ENCODE results near the gene CAMTA1.
"Not testable (repeated sequence)": the region's sequence is repeated elsewhere in the genome, so short reads cannot be mapped to it uniquely, and the experiment has no call there.

CAMTA1 gene

DNA sequence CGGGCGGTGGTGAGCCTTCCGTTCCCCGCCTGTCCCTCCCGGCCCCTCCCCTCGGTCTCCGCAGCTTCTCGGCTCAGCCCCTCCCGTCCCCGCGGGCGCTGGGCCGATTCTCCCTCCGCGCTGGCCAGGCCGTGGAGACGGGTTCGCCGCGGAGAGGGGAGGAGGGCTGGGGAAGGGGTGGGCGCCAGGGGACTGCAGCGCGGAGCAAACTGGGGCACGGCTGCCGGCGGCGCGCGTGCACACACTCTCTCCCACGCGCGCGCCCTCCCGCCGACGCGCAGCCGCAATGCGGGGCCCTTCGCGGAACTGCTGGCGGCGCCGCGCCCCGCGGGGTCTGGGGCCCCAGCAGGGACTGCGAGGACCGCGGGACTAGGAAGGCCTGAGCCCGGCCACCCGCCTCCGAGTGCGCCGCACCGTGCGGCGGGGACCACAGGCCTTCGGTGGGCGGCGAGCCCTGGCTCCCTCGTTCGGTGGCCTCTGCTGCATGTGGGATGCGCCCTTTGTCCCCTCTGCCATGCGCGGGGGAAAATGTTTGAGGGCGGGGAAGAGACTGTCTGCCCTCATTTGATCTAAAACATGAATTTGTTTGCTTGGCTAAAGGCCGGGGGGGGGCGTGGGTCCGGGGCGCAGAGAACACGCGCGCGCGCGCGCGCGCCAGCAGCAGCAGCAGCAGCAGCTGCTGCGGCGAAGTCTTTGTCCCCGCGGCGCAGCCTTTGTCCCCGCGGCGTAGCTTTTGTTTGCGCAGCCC is 895.1 kb downstream of the CAMTA1 start:
- peak; percentile 42 to 62 for DNase-seq

DNA sequence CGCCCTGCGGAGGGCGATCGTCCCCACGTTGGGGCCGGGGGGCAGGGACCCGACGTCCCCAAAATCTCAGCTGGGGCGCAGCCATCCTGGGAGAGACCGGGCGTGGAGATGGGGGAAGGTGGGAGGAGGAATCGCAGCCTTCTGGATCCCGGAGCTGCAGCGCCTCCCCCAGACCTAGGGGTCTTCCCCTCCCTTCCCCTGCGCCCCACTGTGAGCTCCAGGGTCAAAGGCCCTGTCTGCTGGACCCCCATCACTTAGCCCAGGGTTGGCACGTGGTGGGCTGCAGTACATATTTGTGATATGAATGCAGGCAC is 895.7 kb downstream of the CAMTA1 start:
- no peak for DNase-seq

DNA sequence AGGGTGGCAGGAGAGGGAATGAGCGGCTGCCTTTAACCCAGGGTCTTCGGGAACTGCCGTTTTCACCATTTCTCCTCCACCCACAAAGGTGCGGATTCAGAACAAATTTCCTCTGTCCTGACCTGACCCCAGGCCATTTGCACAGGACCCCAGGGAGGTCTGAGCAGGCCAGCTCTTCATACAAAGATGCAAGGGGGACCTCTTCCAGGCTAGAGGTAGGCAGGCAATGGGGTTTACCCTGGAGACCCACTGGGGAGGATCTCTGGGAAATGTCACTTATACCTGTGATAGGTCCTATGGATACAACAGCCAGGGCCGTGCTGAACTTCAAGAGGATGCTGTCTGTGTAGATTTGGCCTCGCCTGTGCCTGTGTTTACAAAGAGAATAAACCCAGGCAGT is 896.1 kb downstream of the CAMTA1 start:
- DNase-seq, result no peak

DNA sequence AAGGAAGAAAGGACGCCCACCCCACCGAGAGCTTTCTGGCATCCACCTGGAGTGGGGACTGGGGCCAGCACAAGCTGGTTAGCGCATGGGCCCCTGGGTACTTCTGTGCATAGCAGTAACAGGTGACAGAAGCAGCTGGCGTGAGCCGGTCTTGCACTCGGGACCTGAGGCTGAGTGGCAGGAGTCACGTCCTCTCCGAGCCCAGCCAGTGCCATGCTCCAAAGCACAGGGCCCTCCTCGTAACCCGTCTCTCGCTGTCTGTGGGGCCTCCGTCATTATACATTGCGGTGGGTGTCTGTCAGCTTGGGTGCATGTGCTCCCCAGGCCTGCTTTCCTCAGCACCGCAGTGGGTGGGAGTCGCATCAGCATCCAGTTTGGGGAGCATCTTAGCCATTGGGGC is 898.3 kb downstream of the CAMTA1 start:
- DNase-seq, result no peak

DNA sequence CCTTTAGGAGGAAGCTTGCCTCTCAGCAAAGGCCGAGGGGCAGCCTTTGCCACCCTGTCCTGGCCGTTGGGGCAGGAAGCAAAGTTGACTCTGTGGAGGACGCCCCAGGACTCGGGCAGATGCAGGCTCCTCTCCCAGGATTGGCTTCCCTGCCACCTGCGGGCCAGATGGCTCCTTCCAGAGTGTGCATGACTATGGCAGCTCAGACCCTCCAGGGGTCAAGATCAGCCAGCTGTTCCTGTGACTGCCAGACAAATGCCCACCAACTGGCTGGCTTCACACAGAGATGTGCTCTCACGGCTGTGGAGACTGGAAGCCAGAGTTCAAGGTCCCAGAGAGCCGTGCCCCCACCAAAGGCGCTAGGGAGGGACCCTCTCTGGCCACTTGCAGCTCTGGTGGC is 898.9 kb downstream of the CAMTA1 start:
- DNase-seq, result no peak

DNA sequence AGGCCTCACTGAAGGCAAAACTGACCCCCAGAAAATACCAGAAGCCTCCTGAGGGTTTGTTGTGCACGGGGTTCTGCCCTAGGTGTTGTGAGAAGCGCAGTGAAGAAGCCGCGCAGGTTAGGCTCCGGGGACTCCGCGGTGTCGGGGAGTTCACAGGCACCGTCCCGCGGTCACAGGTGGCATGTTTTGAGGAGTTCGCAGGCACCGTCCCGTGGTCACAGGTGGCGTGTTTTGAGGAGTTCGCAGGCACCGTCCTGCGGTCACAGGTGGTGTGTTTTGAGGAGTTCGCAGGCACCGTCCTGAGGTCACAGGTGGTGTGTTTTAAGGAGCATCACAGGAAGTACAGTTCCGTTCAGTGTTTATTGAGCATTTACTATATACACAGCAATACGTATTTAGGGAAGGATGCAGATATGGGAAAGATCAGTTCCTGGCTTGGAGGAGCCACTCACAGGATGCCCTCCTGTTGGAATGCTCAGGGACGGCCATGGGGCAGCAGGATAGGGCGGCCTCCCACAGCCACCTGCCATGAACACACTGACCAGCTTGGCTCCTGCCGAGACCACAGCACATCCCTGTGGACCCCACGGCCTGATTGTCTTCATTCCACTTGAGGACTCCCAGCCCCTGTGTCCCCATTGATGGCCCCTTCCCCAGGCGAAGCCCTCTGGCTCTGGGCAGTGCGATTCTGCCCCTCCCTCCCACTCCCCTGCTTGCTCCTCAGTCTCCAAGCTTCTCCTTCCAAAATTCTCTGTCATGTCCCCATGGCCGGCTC is 899.8 kb downstream of the CAMTA1 start:
- no peak for DNase-seq

DNA sequence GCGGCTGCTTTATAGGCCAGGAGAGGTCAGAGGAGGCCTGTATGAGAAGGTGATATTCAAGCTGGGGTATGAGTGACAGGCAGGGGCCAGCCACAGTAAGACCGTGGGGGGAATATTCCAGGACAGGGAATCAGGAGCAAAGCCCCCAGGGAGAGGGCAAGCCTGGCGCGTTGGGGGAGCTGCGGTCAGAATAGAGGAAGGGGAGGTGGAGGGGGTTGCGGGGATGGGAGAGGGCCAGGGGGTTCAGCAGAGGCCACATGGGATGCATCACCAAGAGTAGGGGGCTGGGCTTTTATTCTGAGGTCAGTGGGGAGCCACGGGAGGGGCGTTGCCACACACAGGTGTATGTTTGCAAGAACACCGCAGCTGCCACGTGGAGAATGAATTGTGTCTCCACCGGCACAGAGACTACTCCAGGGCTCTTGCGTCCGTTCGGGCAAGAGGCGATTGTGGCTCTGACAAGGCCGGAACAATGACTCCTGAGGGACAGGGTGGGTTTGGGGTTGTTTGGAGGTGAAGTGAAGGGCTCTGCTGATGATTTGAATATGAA is 901.1 kb downstream of the CAMTA1 start:
- DNase-seq, result no peak

DNA sequence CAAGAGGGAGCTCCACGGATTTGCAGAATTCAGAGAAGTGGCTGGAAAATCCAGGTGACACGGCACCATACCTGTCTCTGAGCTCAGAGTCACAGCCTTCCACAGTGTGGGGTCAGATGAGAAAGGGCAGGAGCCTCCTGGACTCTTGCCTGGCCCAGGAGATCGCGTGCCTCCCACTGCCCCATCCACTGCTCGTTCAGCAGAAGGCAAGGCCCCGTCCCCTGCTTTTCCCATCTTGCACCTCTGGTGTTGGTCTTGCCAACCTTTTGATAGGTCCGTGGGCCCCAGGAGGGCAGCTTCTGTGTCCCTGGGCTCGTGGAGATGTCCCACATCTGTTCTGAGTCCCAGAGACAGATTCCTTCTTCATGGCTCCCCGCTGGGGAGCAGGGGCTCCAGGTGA is 902.2 kb downstream of the CAMTA1 start:
- no peak for DNase-seq

DNA sequence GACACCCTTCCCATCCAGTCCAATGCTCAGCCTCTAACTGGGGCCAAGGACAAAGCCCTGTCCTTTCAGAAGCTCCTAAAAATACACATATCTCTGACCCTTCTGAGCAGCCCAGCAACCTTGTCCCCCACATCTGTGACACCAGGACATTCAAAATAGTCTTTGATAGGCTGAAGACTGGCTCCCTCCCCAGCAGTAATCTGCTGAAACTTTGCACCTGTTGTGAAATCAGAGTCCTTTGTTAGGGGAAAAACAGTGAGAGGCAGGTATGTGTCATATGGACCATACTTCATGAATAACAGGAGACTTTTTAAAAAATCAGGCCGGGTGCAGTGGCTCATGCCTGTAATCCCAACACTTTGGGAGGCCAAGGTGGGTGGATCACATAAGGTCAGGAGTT is 903.4 kb downstream of the CAMTA1 start:
- no peak for DNase-seq

DNA sequence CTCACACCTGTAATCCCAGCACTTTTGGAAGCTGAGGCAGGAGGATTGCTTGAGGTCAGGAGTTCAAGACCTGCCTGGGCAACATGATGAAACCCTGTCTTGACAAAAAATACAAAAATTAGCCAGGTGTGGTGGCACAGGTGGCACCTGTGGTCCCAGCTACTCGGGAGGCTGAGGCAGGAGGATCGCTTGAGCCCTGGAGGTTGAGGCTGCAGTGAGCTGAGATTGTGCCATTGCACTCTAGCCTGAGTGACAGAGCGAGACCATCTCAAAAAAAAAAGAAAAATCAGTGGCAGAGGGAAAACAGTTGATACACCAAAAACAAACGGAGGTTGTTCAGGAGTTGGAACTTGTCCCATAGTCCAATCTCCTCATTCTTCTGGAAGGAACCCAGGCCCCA is 904.1 kb downstream of the CAMTA1 start:
- DNase-seq, result not testable (repeated sequence)

DNA sequence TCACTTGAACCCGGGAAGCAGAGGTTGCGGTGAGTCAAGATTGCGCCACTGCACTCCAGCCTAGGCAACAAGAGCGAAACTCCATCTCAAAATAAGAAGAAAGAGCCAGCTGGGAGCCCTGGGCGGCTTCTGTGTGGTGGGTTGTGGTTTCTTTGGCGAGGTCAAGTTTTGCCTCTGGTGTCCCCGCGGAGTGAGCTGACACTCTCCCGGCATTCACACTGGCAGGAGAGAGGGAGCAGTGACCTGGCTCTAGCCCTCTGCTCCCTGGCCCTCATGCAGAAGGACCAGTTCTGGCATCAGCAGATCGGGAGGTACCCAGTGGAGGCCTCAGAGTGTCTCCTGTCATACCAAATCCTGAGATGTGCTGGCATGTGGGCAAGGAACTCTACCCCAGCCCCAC is 904.8 kb downstream of the CAMTA1 start:
- no peak for DNase-seq

DNA sequence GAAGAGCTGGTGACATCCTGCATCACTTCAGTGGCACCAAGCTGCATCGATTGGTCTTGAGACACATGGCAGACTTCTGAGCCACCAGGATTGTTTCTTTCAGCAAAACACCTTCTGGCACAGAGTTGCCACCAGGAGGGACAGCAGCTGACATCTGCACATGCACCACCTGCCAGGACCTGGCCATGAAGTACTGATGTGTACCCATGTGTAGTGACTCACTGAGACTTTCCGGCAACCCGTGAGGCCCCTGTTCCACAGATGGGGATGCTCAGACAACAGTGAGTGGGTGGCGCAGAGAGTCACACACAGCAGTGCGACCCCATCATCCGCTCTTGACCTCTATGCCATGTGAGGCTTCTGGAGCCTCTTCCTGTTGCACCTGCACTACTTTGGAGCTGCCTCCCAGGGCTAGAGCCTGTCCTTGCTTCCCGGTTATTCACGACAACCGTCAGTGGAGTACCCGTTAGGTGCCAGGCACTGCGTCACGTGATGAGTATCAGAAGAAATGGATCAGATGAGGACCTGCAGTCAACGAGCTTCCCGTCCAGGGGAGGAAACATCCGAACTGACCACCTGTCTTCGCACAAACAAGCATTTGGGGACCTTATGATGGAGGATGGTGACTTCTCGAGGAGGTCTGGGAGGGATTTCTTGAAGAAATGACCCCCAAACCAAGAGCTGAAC is 905.4 kb downstream of the CAMTA1 start:
- no peak for DNase-seq

DNA sequence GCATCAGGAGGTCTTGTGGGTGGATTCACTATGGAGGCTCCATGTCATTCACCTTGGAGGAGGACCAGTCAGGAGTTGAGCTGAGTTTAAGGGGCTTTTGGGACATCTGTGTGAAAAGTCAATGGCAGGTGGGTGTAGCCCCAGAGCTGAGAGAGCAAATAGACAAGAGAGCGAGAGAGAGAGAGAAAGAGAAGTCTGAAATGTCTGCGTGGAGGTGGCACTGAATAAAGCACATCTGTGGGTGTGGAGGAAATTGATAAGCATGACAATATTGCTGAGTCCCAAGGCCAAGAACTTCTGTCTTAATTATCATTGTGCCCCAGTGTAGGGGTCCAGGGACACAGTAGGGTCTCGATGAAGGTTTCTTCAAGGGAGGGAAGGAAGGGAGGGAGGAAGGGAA is 906.3 kb downstream of the CAMTA1 start:
- DNase-seq, result no peak

DNA sequence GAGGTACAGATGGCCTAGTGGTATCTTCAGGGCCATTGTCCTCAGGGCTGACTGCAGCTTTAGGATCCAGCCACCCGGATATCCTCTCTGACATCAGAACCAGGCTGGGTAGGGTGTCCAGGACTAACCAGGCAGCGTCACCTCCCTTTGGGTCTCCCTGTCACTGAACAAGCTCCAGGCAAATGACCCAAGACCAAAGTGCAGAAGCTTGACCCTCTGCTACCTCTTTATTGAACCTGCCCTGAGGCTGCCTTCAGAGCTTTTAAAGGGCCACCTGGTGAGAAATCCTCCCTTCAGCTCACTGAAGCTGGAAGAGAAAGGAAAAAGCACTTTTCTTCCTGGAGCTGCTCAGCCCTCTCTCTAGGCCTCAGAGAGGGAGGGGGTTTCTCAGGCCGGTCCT is 906.8 kb downstream of the CAMTA1 start:
- no peak for DNase-seq

DNA sequence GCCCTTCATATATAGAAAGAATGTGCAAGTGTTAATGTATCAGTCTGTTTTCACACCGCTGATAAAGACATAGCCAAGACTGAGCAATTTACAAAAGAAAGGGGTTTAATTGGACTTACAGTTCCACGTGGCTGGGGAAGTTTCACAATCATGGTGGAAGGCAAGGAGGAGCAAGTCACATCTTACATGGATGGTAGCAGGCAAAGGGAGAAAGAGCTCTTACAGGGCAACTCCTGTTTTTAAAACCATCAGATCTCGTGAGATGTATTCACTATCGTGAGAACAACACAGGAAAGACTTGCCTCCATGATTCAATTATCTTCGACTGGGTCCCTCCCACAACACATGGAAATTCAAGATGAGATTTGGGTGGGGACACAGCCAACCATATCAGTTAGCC is 907.8 kb downstream of the CAMTA1 start:
- not testable (repeated sequence) for DNase-seq

DNA sequence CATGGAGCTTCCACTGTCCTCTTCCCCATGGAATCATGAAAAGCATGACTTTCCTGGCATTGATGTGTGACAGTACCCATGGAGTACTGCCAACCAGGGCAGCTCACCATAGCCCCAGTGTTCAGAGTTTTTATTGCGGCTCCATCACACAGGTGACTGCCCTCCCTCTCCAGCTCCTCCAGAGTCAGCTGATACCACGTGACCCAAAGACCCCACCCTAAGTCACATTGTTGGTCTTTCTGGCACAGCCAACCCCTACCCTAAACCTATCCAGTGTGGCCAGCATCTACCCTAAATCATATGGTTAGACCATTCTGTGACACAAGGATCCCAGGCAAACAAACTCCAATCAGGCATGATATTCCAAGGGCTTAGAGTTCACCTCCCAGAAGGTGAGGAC is 908.4 kb downstream of the CAMTA1 start:
- no peak for DNase-seq

DNA sequence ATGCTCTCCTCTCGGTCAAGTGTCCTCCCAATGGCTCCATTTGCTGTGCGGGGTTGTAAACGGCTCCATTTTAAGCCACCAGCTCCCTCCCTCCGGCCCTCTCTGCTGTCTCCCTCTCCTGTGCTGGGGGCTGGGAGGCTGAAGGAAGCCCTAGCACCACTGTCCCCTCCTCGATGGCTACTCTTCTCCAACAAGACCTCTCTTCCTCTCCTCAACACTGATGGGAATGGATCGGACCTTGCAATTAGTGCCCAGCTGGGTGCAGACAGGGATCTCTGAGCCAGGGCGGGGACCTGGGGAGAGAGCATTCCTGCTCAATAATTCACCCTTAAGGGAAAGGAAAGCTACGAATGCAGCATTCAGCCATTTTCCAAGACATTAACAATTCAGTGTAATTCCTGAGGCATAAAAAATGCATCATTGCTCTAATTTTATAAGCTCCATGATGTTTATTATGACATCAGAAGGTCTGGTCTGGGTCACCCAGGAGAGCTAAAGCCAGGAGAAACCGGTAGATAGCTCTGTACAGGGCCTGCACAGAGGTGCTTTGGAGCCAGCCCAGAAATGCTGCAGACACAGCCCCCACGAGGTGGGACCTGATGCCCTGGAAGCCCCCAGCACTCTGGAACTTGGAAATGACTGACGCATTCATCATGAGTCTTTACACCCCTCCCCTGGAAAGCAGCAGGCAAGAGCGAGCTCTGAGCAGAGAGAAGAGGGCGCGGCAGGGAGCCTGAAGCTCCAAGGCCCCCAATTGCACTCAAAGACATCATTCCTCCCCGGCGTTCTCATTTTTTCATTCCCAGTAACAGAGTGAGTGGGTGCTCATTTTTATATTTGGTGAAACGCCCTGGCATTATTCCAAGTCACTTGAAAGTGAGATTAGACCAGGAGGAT is 909.6 kb downstream of the CAMTA1 start:
- DNase-seq, result no peak

DNA sequence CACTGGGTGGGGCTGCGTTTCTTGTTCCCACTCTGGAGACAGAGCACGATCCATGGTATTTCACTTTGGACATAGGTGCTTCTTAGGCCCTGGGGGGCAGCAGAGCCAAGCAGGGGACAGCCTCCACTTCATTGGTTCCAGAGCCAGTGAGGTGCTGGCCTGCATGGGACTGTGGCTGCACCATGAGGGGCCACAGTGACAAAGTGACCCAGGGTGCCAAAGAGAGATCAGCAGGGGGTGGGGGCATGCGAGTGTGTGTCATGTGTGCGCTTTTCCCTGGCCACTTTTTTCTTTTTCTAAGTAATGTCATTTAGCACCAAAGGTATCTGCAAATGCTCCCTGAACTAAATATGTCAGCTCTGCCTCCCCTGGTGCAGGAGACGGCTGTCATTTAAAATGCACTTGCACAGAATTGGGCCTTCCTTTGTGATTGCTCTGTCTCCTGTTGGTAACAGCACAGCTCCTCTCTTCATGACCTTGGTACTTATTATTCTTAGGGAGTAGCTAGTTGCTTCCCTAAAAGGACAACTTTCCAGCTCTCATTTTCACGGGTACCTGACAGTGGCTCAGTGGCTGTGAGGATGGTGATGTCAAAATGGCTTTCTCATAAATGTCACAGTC is 910.4 kb downstream of the CAMTA1 start:
- no peak for DNase-seq

DNA sequence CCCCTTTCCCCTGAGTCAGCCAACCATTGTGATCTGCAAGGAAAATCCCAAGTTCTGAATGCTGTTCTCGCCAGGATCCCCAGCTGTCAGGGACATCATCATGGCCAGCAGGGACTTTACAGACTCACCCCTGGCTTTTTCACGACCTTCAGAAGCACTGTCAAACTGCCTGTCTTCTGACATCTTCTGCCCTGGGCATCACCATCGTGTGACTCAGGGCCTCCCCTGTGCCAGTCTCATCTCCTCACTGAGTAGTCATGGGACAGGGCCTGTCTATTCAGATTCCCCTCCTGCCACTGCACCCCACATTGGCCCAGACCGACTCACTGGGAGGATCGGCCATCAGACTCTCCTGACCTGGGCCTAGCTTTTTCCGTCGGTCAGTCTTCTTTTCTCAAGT is 913.4 kb downstream of the CAMTA1 start:
- DNase-seq, result no peak

DNA sequence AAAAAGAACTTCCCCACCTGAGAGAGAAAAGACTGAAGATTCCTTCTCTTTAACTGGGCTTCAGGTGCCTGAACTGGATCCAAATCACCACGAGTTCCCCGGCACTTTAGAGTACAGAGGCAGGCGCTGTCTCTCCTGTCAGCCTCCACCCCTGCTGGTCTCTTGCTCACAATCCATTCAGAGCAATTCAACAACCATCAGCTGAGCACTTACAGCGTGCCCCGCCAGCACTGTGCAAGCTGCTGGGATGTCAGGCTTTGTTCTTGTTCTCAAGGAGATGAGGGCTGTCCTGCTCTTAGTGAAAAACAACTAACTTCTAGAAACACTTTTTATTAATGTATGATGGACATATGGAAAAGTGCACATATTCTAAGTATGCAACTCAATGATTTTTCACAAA is 917.1 kb downstream of the CAMTA1 start:
- peak in 1 of 2 experiments; percentile 11 for DNase-seq

DNA sequence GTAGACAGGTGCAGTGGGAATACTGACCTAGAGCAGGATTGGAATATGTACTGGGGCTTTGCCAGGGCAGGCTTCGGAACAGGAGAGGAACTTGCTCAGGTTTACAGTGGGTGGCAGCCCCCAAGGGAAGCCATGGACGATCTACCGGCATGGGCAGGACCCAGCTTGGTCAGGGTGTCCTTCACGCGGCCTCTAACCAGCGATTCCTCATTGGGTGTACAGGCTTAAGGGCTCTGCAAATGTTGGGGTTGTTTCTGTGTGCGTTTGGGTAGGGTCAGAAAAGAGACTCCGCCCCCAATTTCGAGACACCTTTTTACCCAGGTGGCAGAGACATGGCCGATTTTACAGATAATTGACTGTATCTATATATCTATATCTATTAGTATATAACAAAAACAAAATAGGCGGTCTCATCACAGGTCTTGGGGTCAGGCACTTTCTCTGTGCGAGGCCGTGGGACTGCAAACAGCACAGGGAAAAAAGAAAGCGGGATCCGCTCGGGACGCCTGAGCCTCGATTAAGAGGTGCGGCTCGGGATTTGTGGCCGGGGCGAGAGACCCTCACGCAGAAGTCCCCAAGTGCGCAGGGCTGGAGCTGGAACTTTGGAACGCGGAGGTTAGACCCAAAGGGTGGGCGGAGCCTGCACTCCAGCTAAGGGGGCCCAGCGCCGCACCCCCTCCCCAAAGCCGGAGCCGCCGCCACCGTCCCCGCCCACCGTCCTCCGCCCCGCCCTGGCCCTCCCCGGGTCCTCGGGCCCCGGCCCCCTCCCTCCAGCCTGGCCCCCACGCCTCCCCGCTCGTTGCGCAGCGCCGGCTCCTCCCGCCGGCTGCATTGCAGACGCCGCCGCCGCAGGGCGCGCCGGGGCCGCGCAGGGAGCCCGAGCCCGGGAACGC is 918.3 kb downstream of the CAMTA1 start:
- DNase-seq, result no peak

Measured in Kasumi-1 (cell line).